H9 (cell line): Measurements from ENCODE around the gene ZRSR2. TPM values are rescaled to one million over a fixed set of nuclear protein-coding genes. Genes with fewer than 3 reads are reported as not detected.
A peak's percentile ranks its signal among the peaks of the same experiment; 100 is the strongest.

Experiments used
- DNase-seq: peaks from one replicate; pipeline ENCODE4 v3.0.0-alpha.2; 2017
- H2AFZ ChIP-seq: one replicate; pipeline ENCODE4 v1.6.1; 2013; ENCODE audit warnings: mild to moderate bottlenecking, low read length, control low read depth, moderate library complexity
- H2AK5ac ChIP-seq: 2 replicates; pipeline ENCODE4 v1.6.1; 2013; ENCODE audit warnings: low read length, control low read depth, mixed read lengths; ENCODE audit not compliant: insufficient read length
- H2BK120ac ChIP-seq: one replicate; pipeline ENCODE4 v1.6.1; 2013; ENCODE audit warnings: low read depth, mild to moderate bottlenecking, low read length, control low read depth, inconsistent platforms; ENCODE audit not compliant: poor library complexity, severe bottlenecking
- H2BK12ac ChIP-seq: 2 replicates; pipeline ENCODE4 v1.6.1; 2013; ENCODE audit warnings: low read length, control low read depth, mixed read lengths, low read depth; ENCODE audit not compliant: insufficient read length
- H2BK15ac ChIP-seq: 2 replicates; pipeline ENCODE4 v1.6.1; 2013; ENCODE audit warnings: low read depth, low read length, control low read depth
- H2BK20ac ChIP-seq: one replicate; pipeline ENCODE4 v1.6.1; 2013; ENCODE audit warnings: low read depth, mild to moderate bottlenecking, low read length, control low read depth, inconsistent platforms; ENCODE audit not compliant: poor library complexity, severe bottlenecking
- H2BK5ac ChIP-seq: 2 replicates; pipeline ENCODE4 v1.6.1; 2013; ENCODE audit warnings: low read length, control low read depth, mixed read lengths; ENCODE audit not compliant: insufficient read length
- H3K14ac ChIP-seq: 2 replicates; pipeline ENCODE4 v1.6.1; 2013; ENCODE audit warnings: low read length, control low read depth; ENCODE audit not compliant: insufficient read depth
- H3K18ac ChIP-seq: 2 replicates; pipeline ENCODE4 v1.6.1; 2013; ENCODE audit warnings: low read depth, mild to moderate bottlenecking, mixed read lengths, low read length, control low read depth; ENCODE audit not compliant: insufficient read length
- H3K23ac ChIP-seq: 2 replicates; pipeline ENCODE4 v1.6.1; 2013; ENCODE audit warnings: low read length, control low read depth, mixed read lengths, low read depth; ENCODE audit not compliant: insufficient read length
- H3K23me2 ChIP-seq: 2 replicates; pipeline ENCODE4 v1.6.1; 2013; ENCODE audit warnings: low read depth, mild to moderate bottlenecking, mixed read lengths, low read length, control low read depth; ENCODE audit not compliant: insufficient read length, poor library complexity, severe bottlenecking
- H3K27ac ChIP-seq: 2 replicates; pipeline ENCODE4 v1.5.1; 2013; ENCODE audit warnings: low read length, control low read depth, mixed read lengths, low read depth; ENCODE audit not compliant: insufficient read length
- H3K27me3 ChIP-seq: 2 replicates; pipeline ENCODE4 v1.6.1; 2013; ENCODE audit warnings: low read length, control low read depth, inconsistent platforms; ENCODE audit not compliant: insufficient read depth
- H3K4ac ChIP-seq: 2 replicates; pipeline ENCODE4 v1.6.1; 2013; ENCODE audit warnings: low read depth, mild to moderate bottlenecking, control low read depth, inconsistent platforms, low read length, moderate library complexity
- H3K4me1 ChIP-seq: 2 replicates; pipeline ENCODE4 v1.6.1; 2013; ENCODE audit warnings: low read length, control low read depth, inconsistent platforms; ENCODE audit not compliant: insufficient read depth
- H3K4me2 ChIP-seq: 2 replicates; pipeline ENCODE4 v1.6.1; 2013; ENCODE audit warnings: low read length, control low read depth, mixed read lengths; ENCODE audit not compliant: insufficient read length, insufficient read depth
- H3K56ac ChIP-seq: 2 replicates; pipeline ENCODE4 v1.6.1; 2013; ENCODE audit warnings: low read depth, mild to moderate bottlenecking, mixed read lengths, low read length, control low read depth; ENCODE audit not compliant: insufficient read length
- H3K79me1 ChIP-seq: 2 replicates; pipeline ENCODE4 v1.6.1; 2013; ENCODE audit warnings: low read depth, mild to moderate bottlenecking, moderate library complexity, low read length, control low read depth, inconsistent platforms; ENCODE audit not compliant: insufficient read depth, poor library complexity, severe bottlenecking
- H3K79me2 ChIP-seq: 2 replicates; pipeline ENCODE4 v1.6.1; 2013; ENCODE audit warnings: low read length, control low read depth, inconsistent platforms; ENCODE audit not compliant: insufficient read depth
- H3K9ac ChIP-seq: 2 replicates; pipeline ENCODE4 v1.6.1; 2013; ENCODE audit warnings: low read length, control low read depth, mixed read lengths; ENCODE audit not compliant: insufficient read length; ENCODE audit errors: extremely low read depth
- H3K9me3 ChIP-seq: one replicate; pipeline ENCODE4 v1.6.1; 2013; ENCODE audit warnings: low read depth, low read length, inconsistent platforms; ENCODE audit not compliant: control insufficient read depth
- H3T11ph ChIP-seq: one replicate; pipeline ENCODE4 v1.6.1; 2013; ENCODE audit warnings: mild to moderate bottlenecking, low read length, control low read depth, inconsistent platforms
- H4K20me1 ChIP-seq: one replicate; pipeline ENCODE4 v1.6.1; 2013; ENCODE audit not compliant: control insufficient read depth, insufficient read length, insufficient read depth
- H4K5ac ChIP-seq: 2 replicates; pipeline ENCODE4 v1.6.1; 2013; ENCODE audit warnings: low read depth, mild to moderate bottlenecking, mixed read lengths, low read length, control low read depth; ENCODE audit not compliant: insufficient read length
- H4K8ac ChIP-seq: replicated peaks from 2 replicates; pipeline ENCODE4 v1.6.1; 2013; ENCODE audit warnings: low read length, control low read depth, mixed read lengths, low read depth; ENCODE audit not compliant: insufficient read length
- H4K91ac ChIP-seq: 2 replicates; pipeline ENCODE4 v1.6.1; 2013; ENCODE audit warnings: low read depth, mild to moderate bottlenecking, moderate library complexity, mixed read lengths, low read length, control low read depth; ENCODE audit not compliant: insufficient read length
- H3K27ac Mint-ChIP-seq, 3 experiments: 2 replicates in 2 of 3; 3 replicates in 1 of 3; pipeline ENCODE4 v1.8.0; 2020 to 2021; ENCODE audit warnings: mixed read lengths in 3 of 3, mild to moderate bottlenecking in 1 of 3, moderate library complexity in 1 of 3
- H3K27me3 Mint-ChIP-seq: 2 replicates; pipeline ENCODE4 v1.8.0; 2021; ENCODE audit warnings: low read depth, mild to moderate bottlenecking, moderate library complexity, mixed read lengths
- H3K36me3 Mint-ChIP-seq, 3 experiments: 2 replicates in 2 of 3; 3 replicates in 1 of 3; pipeline ENCODE4 v1.8.0; 2020 to 2021; ENCODE audit warnings: low read depth in 3 of 3, mixed read lengths in 3 of 3; ENCODE audit not compliant: insufficient read depth in 1 of 3
- H3K4me1 Mint-ChIP-seq, 2 experiments: 2 replicates each; pipeline ENCODE4 v1.8.0; 2020; ENCODE audit warnings: mixed read lengths in 2 of 2
- H3K4me3 Mint-ChIP-seq, 2 experiments: 2 replicates in 1 of 2; 3 replicates in 1 of 2; pipeline ENCODE4 v1.8.0; 2020 to 2021; ENCODE audit warnings: mild to moderate bottlenecking in 2 of 2, mixed read lengths in 2 of 2, moderate library complexity in 1 of 2
- H3K9me3 Mint-ChIP-seq, 2 experiments: 2 replicates in 1 of 2; 3 replicates in 1 of 2; pipeline ENCODE4 v1.8.0; 2020; ENCODE audit warnings: mild to moderate bottlenecking in 2 of 2, mixed read lengths in 2 of 2, moderate library complexity in 1 of 2
- CTCF ChIP-seq: fragments of 200-600 bp; sonication (generic); conservative IDR thresholded peaks from 3 replicates; pipeline ENCODE4 v1.8.0; 2021; ENCODE audit warnings: antibody characterized with exemption, mild to moderate bottlenecking
- WGBS: extraction: QIAGEN DNeasy Blood & Tissue Kit; methylation state at CpG from one replicate; pipeline ENCODE4 v1.1.7; 2013; ENCODE audit warnings: missing lambda C conversion rate, low lambda C conversion rate, mixed read lengths; ENCODE audit not compliant: insufficient read length; ENCODE audit errors: extremely low coverage; 5-methylcytosine and 5-hydroxymethylcytosine counted together
- total RNA-seq: library from RNA; stranded (reverse); gene quantifications from 2 replicates; pipeline ENCODE4 v1.2.1, GENCODE V29; 2021

The ZRSR2 gene
- total RNA-seq, 1 experiment from 2014 or later: 21.1 TPM

GRCh38 chrX:15816438-15816809, 26.1 kb downstream of the ZRSR2 start:
- Histone ChIP-seq H3K56ac (no peak overlapping the region), H3K4ac (no peak overlapping the region; the same call in 1 of the 2 replicates), H2BK15ac (no peak overlapping the region), H3K4me2 (peak overlapping the region; percentile 1), H3K14ac (no peak overlapping the region), H4K20me1 (no peaks in the 10 kb centered on the region), H3K79me1 (no peaks in the 10 kb centered on the region), H4K91ac (no peak overlapping the region), H3K9me3 (no peaks in the 10 kb centered on the region), H3K18ac (no peak overlapping the region), H2AFZ (no peak overlapping the region), H3K4me1 (peaks cover 11% of the 10 kb centered on the region; the same call in 1 of the 2 replicates), H2BK12ac (no peak overlapping the region), H3K23me2 (no peaks in the 10 kb centered on the region), H2BK5ac (no peak overlapping the region), H3K23ac (no peak overlapping the region), H3K9ac (no peak overlapping the region), H2BK20ac (no peak overlapping the region), H4K5ac (no peak overlapping the region), H3T11ph (no peak overlapping the region), H3K27ac (peak overlapping the region; percentile 90), H2AK5ac (no peak overlapping the region), H3K79me2 (no peaks in the 10 kb centered on the region), H3K27me3 (no peaks in the 10 kb centered on the region), H4K8ac (no peak overlapping the region), H2BK120ac (no peak overlapping the region)
- Mint-ChIP-seq H3K27me3 (no peaks in the 10 kb centered on the region), H3K4me1 (peaks cover 17 to 23% of the 10 kb centered on the region in 2 experiments), H3K36me3 (peaks cover 46 to 74% (median 62%) of the 10 kb centered on the region in 3 experiments), H3K9me3 (no peaks in the 10 kb centered on the region), H3K4me3 (peak overlapping the region in 1 of 2 experiments; percentile 22; a peak in 1 of 5 replicates), H3K27ac (peak overlapping the region; percentile 99)
- TF ChIP-seq CTCF: no peak
- no peak for DNase-seq
- no CpG with 5 or more reads among the region's 1 CpG for WGBS
